Germinal center (tissue), 1 donor: Measurements from ENCODE around the gene TNFAIP8L1.

ENCODE experiments used
- DNase-seq: peaks from one replicate; pipeline ENCODE4 v3.0.0; 2012; ENCODE audit warnings: mixed read lengths, low spot score

The TNFAIP8L1 gene

GRCh38 chr19:4702764-4703163 is 63.4 kb downstream of the TNFAIP8L1 start:
- no peak for DNase-seq

DNA sequence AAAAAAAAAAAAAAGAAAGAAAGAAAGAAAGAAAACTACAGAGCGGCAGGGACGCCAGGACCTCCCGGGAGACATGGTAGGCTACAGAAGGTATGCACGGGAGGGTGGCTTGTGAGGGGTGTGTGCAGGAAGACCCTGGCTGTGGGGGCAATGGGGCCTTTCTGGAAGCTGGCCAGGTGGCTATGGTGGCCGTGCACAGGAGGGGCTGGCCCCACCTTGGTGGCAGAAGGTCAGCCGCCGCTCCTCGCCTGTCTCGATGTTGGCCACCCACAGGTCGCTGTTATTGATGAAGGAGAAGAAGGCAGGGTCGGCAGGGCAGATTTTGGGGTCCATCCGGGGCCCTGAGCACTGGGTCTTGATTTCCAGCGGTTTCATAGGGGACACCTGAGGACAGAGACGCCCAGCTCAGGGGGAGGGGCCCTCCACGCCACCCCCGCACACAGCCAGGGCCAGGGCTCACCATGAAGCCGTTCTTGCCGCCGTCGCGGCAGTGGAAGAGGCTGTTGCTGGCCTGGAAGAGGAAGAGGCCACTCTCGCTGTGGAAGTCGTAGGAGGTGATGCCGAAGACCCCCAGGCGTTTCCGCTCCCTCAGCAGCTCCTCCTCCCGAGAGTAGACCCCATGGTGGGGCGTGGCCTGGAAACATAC is 64.5 kb downstream of the TNFAIP8L1 start:
- no peak for DNase-seq

DNA sequence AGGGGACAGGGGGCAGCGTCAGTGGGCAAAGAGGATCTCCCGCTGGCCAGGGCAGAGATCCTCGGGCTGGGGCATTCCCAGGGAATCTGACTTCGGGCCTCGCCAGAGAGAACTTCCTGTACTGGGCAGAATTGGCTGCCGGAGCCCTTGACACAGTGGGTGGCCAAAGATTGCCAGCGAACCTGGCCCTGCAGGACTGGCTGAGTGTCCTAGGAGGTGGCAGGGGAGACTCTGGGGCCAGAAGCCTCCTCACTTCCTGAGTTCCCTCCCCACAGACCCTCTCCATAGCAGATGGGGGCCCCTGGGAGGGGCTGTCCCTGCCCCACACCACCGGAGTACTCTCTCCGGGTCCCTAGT is 65.0 kb downstream of the TNFAIP8L1 start:
- DNase-seq = no peak
